GM12864 (cell line): ENCODE measurements around the gene CDX1.

Source experiments
- DNase-seq: peaks from one replicate; pipeline ENCODE4 v3.0.0-alpha.2; 2011; ENCODE audit warnings: low read depth
- H3K4me3 ChIP-seq: 2 replicates; pipeline ENCODE4 v1.5.1; 2011; ENCODE audit warnings: mild to moderate bottlenecking, low read depth, low read length, control low read depth
- TF ChIP-seq, protein P1 (sequence below): IDR thresholded peaks from 2 replicates; pipeline ENCODE4 v1.5.1; 2011; ENCODE audit warnings: low read depth, mild to moderate bottlenecking, moderate library complexity, low read length, control low read depth, inconsistent platforms; ENCODE audit errors: missing control alignments

The CDX1 gene

DNA sequence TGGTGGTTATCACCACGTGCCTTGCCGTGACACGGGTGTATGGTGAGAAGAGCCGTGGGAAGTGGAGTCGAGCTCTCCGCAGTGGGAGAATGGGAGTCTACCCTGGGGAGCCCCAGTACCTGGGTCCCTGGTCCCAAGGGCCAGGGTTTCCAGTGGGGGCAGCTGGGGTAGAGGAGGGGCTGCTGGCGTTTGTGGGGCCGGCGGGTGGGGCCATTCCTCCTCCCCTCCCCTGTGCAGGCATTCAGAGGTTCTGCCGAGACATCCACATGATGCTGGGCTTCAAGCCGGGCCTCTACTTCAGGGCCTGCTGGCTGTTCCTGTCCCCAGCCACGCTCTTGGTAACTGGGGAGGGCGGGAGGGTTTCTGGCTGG is 38.0 kb downstream of the CDX1 start:
- TF ChIP-seq, protein P1, sequence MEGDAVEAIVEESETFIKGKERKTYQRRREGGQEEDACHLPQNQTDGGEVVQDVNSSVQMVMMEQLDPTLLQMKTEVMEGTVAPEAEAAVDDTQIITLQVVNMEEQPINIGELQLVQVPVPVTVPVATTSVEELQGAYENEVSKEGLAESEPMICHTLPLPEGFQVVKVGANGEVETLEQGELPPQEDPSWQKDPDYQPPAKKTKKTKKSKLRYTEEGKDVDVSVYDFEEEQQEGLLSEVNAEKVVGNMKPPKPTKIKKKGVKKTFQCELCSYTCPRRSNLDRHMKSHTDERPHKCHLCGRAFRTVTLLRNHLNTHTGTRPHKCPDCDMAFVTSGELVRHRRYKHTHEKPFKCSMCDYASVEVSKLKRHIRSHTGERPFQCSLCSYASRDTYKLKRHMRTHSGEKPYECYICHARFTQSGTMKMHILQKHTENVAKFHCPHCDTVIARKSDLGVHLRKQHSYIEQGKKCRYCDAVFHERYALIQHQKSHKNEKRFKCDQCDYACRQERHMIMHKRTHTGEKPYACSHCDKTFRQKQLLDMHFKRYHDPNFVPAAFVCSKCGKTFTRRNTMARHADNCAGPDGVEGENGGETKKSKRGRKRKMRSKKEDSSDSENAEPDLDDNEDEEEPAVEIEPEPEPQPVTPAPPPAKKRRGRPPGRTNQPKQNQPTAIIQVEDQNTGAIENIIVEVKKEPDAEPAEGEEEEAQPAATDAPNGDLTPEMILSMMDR = no peak
- DNase-seq = no peak
- H3K4me3 ChIP-seq = no peak overlapping the region

DNA sequence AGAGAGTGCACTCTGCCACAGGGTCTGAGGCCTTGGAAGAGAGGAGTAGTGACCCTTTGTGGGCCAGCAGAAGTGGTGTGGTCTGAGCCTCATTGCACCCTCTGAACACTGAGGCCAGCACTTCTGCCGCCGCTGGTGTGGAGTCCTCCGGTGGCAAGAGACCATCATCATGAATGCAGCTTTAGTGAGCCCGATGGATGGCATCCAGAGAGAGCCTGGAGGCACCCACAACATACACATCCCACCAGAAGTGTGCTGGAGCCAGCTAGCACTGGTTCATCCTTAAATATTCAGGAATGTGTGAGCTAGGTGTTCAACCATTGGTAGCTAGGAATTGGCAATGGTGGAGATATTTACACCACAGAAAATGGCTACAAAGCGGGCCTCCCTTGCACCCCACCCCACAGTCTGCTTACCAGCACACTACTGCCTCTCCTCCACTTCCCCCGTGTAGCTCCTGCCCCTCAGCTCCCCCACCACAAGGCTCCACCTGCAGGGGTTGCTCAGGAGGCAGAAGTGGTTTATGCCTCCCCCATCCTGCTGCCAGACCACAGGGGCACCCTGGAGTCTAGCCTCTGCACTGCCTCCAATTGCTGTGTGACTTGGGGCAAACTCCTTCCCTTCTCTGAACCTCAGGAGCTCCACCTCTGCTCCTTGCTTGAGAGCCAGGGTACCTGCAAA is 39.7 kb downstream of the CDX1 start:
- no peak for DNase-seq
- H3K4me3 ChIP-seq = no peak overlapping the region
- TF ChIP-seq, protein P1 = no peak

DNA sequence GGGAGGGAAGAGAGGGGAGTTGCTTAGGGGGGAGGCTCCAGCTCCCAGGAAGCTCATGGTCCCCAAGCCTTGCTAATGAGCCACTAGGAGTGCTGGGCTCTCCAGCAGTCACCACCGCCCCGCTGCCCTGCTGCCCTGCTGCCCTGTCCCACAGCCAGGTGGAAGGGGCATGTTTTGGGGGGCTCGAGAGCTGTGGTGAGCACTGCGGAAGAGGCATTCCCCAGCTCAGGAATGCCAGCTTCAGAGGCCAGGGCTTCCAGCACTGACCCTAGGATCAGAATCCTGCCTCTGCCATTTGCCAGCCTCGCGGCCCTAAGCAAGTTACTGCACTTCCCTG is 40.2 kb downstream of the CDX1 start:
- no peak overlapping the region for H3K4me3 ChIP-seq
- DNase-seq = no peak
- TF ChIP-seq, protein P1 = no peak

DNA sequence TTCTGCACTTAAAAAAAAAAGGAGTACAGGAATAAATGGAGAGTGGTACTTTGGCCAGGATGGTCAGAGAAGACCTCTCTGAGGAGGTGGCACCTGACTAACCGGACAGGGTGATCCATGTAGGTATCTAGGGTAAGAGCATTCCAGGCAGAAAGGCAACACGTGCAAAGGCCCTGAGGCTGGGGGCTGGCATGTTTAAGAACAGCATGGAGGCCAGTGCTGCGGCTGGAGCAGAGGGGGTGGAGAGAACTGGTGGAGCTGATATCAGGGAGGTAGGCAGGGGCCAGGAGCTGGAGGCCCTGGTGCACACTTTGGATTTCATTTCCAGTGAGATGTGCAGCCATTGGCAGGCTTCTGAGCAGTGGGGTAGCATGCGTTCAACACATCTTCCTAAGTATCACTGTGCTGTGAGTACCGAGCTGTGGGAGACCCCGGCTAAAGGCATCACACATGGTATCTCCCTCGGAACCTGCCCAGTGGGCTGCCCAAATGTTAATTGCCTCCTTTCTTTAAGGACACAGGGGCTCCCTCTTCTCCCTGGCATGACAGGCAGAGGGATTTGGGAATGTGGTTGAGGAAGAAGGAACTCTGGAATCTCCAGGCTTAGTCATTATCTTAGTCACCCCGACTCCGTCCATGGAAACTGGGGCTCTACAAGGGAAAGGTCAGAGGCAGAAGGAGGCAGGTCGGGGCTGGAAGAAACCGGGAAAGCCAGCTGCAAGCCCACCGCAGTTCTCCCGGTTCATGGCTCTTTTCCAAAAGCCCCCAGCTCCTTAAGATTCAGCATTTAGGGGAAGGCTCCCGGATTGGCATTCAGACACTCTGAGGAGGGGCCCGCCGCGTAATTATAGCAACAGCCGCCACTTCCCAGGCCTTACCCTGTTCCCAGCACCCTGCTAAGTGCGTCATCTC is 41.9 kb downstream of the CDX1 start:
- DNase-seq = no peak
- TF ChIP-seq, protein P1 = no peak
- H3K4me3 ChIP-seq = no peak overlapping the region

DNA sequence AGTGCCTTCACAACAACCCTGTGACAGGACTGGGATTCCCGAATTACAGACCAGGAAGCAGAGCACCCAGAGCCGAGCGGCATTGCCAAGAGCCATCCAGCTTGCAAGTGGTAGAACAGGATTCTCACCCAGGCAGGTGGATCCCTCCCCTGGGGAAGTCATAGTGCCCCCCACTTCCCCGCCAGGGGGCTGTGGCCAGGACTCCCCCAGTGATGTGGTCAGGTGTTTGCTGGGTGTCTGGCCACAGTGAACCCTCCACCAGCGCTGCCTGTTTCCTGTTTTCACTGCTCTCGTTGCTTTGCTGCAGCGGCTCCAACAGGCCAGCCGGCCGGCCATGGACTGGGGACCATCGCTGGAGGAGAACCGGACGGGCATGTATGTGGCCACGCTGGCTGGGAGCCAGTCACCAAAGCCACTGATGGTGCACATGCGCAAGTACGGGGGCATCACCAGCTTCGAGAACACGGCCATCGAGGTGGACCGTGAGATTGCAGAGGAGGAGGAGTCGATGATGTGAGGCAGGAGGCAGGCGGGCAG is 42.6 kb downstream of the CDX1 start:
- no peak overlapping the region for H3K4me3 ChIP-seq
- no peak for DNase-seq
- TF ChIP-seq, protein P1 = no peak

DNA sequence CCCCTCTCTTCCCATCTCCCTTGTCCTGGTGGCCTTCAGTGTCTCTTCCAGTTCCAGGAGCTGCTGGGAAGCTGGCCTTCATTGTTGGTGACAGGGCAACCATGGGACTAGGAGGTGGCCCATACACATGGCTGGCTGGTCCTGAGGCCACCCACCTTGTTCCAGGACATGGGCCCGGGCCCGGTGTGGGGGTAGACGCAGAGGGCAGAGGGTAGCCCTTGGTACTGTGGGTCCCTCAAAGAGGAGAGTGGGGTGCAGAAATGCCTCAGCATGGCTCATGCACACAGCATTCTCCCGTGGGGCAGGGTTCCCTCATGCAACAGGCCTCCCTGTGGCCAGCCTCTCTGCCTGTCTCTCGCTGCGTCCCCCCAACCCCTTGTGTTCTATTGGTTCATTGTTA is 44.1 kb downstream of the CDX1 start:
- H3K4me3 ChIP-seq = no peak overlapping the region
- DNase-seq = no peak
- TF ChIP-seq, protein P1 = no peak
